DOHH2 (cell line): ENCODE results near the gene APOL3.

Experiments
- H3F3A ChIP-seq: fragments of 200-600 bp; sonication (generic), shearing (Covaris generic); 2 replicates; pipeline ENCODE4 v1.6.0; 2016; ENCODE audit warnings: antibody characterized with exemption, mild to moderate bottlenecking; ENCODE audit not compliant: control insufficient read depth, insufficient read depth
- H3K27ac ChIP-seq: fragments of 200-600 bp; sonication (generic); 2 replicates; pipeline ENCODE4 v1.5.1; 2014; ENCODE audit warnings: low read depth, mild to moderate bottlenecking, low read length, moderate library complexity
- H3K27me3 ChIP-seq: fragments of 200-600 bp; sonication (generic); 2 replicates; pipeline ENCODE4 v1.6.1; 2014; ENCODE audit warnings: mild to moderate bottlenecking, low read length, mixed read lengths; ENCODE audit not compliant: control insufficient read depth
- H3K36me3 ChIP-seq: fragments of 200-600 bp; sonication (generic); 2 replicates; pipeline ENCODE4 v1.6.1; 2014; ENCODE audit warnings: mild to moderate bottlenecking, low read length, moderate library complexity, mixed read lengths; ENCODE audit not compliant: control insufficient read depth
- H3K4me1 ChIP-seq: fragments of 200-600 bp; sonication (generic); 2 replicates; pipeline ENCODE4 v1.6.1; 2014; ENCODE audit warnings: mild to moderate bottlenecking, low read length, mixed read lengths; ENCODE audit not compliant: control insufficient read depth
- H3K4me2 ChIP-seq: fragments of 200-600 bp; sonication (generic); 2 replicates; pipeline ENCODE4 v1.6.0; 2014; ENCODE audit warnings: mild to moderate bottlenecking, low read length, moderate library complexity
- H3K4me3 ChIP-seq: fragments of 200-600 bp; sonication (generic); 2 replicates; pipeline ENCODE4 v1.5.1; 2014; ENCODE audit warnings: mild to moderate bottlenecking, low read length, mixed read lengths
- H3K79me2 ChIP-seq: fragments of 200-600 bp; sonication (generic); 2 replicates; pipeline ENCODE4 v1.6.1; 2014; ENCODE audit warnings: mild to moderate bottlenecking, low read length, mixed read lengths; ENCODE audit not compliant: control insufficient read depth
- H3K9me2 ChIP-seq: fragments of 200-600 bp; sonication (generic); replicated peaks from 2 replicates; pipeline ENCODE4 v1.6.1; 2014; ENCODE audit warnings: mild to moderate bottlenecking, low read length, mixed read lengths; ENCODE audit not compliant: control insufficient read depth
- H3K9me3 ChIP-seq: fragments of 200-600 bp; sonication (generic); 2 replicates; pipeline ENCODE4 v1.6.1; 2014; ENCODE audit warnings: antibody characterized with exemption, low read length, mixed read lengths; ENCODE audit not compliant: control insufficient read depth, insufficient read depth
- H4K20me1 ChIP-seq: fragments of 200-600 bp; sonication (generic); 2 replicates; pipeline ENCODE4 v1.6.0; 2014; ENCODE audit warnings: low read depth, mild to moderate bottlenecking, antibody characterized with exemption, low read length, moderate library complexity; ENCODE audit not compliant: control insufficient read depth, insufficient read depth
- EZH2phosphoT487 ChIP-seq: fragments of 200-600 bp; sonication (generic); IDR thresholded peaks from 2 replicates; pipeline ENCODE4 v1.6.1; 2017; ENCODE audit warnings: borderline replicate concordance, mild to moderate bottlenecking, antibody characterized with exemption, low read length, moderate library complexity, mixed read lengths
- TF ChIP-seq, protein P1 (sequence below): fragments of 200-600 bp; sonication (generic); IDR thresholded peaks from one replicate; pipeline ENCODE4 v1.5.1; 2014; ENCODE audit warnings: antibody characterized with exemption, mild to moderate bottlenecking, low read depth, low read length; ENCODE audit not compliant: poor library complexity, severe bottlenecking

Gene APOL3

DNA sequence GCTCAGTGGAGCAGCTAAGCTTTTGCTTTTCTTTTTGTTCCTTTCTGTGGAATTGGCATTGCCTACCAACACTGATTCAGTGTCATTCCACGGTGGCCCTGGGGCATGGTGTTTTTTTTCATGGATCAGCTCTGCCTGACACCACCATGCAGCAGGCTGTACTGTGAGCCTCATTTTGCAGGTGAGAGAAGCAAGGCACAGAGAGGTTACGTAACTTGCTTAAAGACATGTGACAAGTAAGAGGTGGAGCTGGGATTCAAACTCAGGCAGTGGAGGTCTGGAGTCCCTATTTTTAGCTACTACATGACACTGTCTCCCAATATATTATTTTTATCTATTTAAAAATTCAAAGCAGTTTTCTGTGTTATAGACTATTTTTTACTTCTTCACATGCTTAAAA lies 44.4 kb downstream of the APOL3 start:
- no peak for TF ChIP-seq EZH2phosphoT487
- TF ChIP-seq, protein P1, sequence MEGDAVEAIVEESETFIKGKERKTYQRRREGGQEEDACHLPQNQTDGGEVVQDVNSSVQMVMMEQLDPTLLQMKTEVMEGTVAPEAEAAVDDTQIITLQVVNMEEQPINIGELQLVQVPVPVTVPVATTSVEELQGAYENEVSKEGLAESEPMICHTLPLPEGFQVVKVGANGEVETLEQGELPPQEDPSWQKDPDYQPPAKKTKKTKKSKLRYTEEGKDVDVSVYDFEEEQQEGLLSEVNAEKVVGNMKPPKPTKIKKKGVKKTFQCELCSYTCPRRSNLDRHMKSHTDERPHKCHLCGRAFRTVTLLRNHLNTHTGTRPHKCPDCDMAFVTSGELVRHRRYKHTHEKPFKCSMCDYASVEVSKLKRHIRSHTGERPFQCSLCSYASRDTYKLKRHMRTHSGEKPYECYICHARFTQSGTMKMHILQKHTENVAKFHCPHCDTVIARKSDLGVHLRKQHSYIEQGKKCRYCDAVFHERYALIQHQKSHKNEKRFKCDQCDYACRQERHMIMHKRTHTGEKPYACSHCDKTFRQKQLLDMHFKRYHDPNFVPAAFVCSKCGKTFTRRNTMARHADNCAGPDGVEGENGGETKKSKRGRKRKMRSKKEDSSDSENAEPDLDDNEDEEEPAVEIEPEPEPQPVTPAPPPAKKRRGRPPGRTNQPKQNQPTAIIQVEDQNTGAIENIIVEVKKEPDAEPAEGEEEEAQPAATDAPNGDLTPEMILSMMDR: no peak
- Histone ChIP-seq H3K4me3 (no peak overlapping the region), H4K20me1 (no peaks in the 10 kb centered on the region), H3K79me2 (no peaks in the 10 kb centered on the region), H3K27me3 (peaks cover 3% of the 10 kb centered on the region), H3K36me3 (no peaks in the 10 kb centered on the region), H3F3A (no peaks in the 10 kb centered on the region), H3K4me1 (no peaks in the 10 kb centered on the region), H3K4me2 (no peak overlapping the region), H3K9me2 (no peaks in the 10 kb centered on the region), H3K27ac (no peak overlapping the region), H3K9me3 (no peaks in the 10 kb centered on the region)

DNA sequence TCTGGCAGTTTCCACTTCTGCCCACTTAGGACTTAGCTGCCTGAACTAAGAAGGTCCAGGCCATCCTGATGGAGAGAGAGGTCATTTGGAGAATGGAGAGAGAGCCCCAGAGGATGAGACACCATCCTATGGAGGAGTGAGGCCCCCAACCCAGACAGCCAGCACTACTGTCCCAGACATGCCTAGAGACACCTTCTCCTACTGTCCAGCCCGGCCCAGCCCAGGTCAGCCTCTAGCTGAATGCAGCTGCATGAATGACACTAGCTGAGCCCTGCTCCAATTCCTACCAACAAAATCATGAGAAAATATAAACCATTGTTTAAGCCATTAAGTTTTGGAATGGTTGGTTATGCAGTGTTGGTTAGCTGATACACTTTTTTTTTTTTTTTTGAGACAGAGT lies 47.4 kb downstream of the APOL3 start:
- no peak overlapping the region for H3K4me3 ChIP-seq
- TF ChIP-seq, protein P1: no peak
- TF ChIP-seq EZH2phosphoT487: no peak
- H3F3A ChIP-seq: no peaks in the 10 kb centered on the region
- H3K79me2 ChIP-seq: no peaks in the 10 kb centered on the region
- no peaks in the 10 kb centered on the region for H3K9me3 ChIP-seq
- H3K27ac ChIP-seq: no peak overlapping the region
- no peaks in the 10 kb centered on the region for H4K20me1 ChIP-seq
- H3K27me3 ChIP-seq: peaks cover 3% of the 10 kb centered on the region
- no peak overlapping the region for H3K4me2 ChIP-seq
- H3K36me3 ChIP-seq: no peaks in the 10 kb centered on the region
- H3K4me1 ChIP-seq: no peaks in the 10 kb centered on the region
- H3K9me2 ChIP-seq: no peaks in the 10 kb centered on the region

DNA sequence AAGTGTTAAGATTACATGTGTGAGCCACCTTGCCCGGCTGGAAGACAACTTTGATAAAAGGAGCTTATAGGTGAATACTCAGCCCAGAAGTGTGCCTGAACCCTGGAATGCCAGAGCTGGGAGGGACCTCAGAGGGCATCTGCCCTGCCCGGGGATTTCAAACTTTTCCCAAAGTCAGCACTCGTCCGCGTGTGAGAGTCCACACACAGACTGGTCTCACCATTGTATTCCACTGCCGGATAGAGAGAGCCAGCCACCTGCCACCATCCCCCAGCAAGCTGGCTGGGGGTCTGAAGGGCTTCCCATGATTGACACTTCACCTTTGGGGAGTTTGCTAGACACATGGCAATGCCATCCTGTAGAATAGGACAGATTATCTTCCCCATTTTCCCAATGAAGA lies 49.2 kb downstream of the APOL3 start:
- H3F3A ChIP-seq: no peaks in the 10 kb centered on the region
- H3K9me2 ChIP-seq: no peaks in the 10 kb centered on the region
- no peaks in the 10 kb centered on the region for H3K4me1 ChIP-seq
- H3K27ac ChIP-seq: no peak overlapping the region
- no peaks in the 10 kb centered on the region for H3K36me3 ChIP-seq
- H4K20me1 ChIP-seq: no peaks in the 10 kb centered on the region
- no peak for TF ChIP-seq EZH2phosphoT487
- H3K4me3 ChIP-seq: no peak overlapping the region
- H3K27me3 ChIP-seq: peaks cover 3% of the 10 kb centered on the region
- H3K79me2 ChIP-seq: no peaks in the 10 kb centered on the region
- H3K4me2 ChIP-seq: no peak overlapping the region
- no peaks in the 10 kb centered on the region for H3K9me3 ChIP-seq

DNA sequence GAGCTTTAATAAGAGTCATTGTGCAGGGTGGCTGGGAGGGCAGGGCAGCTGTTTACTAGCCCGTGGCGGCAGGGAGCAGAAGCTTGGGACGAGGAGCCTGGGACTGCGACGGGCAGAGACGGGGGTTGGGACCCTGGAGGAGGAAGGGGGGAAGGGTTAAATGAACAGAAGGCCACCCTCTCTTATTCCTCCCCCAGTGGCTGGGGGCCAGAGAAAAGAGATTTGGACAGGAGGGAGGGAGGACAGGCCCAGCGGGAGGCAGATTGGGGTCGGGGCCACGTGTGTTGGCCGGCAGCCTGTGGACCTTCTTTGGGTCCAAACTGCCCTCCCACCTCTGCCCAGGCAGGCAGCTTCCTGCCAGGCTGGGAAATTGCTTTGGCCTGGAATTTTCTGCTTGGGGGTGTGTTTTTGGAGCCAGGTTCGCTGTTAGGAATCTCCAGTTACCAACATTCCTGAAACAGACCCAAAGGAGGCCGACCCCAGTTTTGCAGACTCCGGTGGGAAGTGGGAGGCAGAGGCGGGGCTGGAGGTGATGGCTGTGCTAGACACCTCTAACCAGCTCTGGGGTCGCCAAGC lies 50.2 kb downstream of the APOL3 start:
- no peaks in the 10 kb centered on the region for H3K79me2 ChIP-seq
- no peaks in the 10 kb centered on the region for H3F3A ChIP-seq
- no peaks in the 10 kb centered on the region for H3K4me1 ChIP-seq
- H3K36me3 ChIP-seq: no peaks in the 10 kb centered on the region
- no peaks in the 10 kb centered on the region for H4K20me1 ChIP-seq
- H3K27ac ChIP-seq: no peak overlapping the region
- H3K4me2 ChIP-seq: no peak overlapping the region
- no peaks in the 10 kb centered on the region for H3K9me2 ChIP-seq
- H3K27me3 ChIP-seq: peaks cover 9% of the 10 kb centered on the region
- no peak overlapping the region for H3K4me3 ChIP-seq
- TF ChIP-seq, protein P1: no peak
- TF ChIP-seq EZH2phosphoT487: no peak
- H3K9me3 ChIP-seq: no peaks in the 10 kb centered on the region
